ENCODE results near the gene NCL.
"Not testable (repeated sequence)": the region's sequence is repeated elsewhere in the genome, so short reads cannot be mapped to it uniquely, and the experiment has no call there.

The NCL gene

DNA sequence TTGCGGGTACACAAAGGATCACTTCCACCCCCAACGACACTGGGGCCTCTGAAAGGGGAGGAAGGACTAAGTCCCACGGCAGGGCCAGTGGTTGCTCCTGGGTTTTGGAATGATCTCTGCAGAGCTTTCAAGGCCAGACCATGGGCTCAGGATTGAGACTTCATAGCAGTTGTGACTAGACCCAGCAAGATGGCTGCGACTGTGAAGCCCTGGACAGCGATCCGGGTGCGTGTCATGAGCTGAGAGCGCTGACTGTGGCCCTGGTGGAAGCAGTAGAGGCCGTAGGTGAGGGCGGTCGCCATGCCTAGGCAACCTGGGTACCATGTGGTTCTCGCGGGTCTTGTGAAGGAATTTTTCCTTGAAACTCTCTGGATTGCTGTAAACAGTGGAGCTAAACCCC lies 27.3 kb downstream of the NCL start:
- Histone ChIP-seq H3K36me3 (ENCODE audit: control insufficient read depth, insufficient read depth, low read length) (no peaks in the 10 kb centered on the region), H3K4me3 (replicated peaks; ENCODE audit: low read depth, low read length) (no peak overlapping the region), H3K27me3 (replicated peaks; ENCODE audit: control insufficient read depth, insufficient read depth, low read length) (no peaks in the 10 kb centered on the region)
- no peak for DNase-seq (ENCODE audit: extremely low read depth, insufficient read length)
- TF ChIP-seq, protein P1, sequence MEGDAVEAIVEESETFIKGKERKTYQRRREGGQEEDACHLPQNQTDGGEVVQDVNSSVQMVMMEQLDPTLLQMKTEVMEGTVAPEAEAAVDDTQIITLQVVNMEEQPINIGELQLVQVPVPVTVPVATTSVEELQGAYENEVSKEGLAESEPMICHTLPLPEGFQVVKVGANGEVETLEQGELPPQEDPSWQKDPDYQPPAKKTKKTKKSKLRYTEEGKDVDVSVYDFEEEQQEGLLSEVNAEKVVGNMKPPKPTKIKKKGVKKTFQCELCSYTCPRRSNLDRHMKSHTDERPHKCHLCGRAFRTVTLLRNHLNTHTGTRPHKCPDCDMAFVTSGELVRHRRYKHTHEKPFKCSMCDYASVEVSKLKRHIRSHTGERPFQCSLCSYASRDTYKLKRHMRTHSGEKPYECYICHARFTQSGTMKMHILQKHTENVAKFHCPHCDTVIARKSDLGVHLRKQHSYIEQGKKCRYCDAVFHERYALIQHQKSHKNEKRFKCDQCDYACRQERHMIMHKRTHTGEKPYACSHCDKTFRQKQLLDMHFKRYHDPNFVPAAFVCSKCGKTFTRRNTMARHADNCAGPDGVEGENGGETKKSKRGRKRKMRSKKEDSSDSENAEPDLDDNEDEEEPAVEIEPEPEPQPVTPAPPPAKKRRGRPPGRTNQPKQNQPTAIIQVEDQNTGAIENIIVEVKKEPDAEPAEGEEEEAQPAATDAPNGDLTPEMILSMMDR (IDR thresholded peaks at IDR 0.05; ENCODE audit: insufficient read depth, low read length, poor library complexity, severe bottlenecking), result no peak

DNA sequence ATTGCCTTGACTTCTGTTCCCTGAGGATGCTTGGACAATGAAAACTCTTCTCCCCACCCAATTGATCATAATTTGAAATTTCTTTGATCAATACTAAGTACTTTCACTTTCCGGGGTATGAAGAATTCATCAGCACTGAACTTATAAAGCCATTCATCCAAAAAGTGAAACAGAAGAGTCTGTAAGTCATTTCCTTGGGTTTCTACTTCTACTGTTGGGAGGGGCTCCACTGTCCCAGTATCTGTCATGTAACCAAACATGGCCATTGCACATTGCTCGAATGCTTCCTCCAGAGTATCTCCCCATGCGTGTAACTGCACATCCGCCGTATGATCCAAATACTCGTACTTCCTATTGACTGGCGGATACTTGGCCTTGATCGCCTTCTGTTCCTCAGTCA lies 30.3 kb downstream of the NCL start:
- DNase-seq (ENCODE audit: extremely low read depth, insufficient read length), result no peak
- Histone ChIP-seq H3K36me3 (ENCODE audit: control insufficient read depth, insufficient read depth, low read length) (no peaks in the 10 kb centered on the region), H3K4me3 (replicated peaks; ENCODE audit: low read depth, low read length) (no peak overlapping the region), H3K27me3 (replicated peaks; ENCODE audit: control insufficient read depth, insufficient read depth, low read length) (no peaks in the 10 kb centered on the region)
- TF ChIP-seq, protein P1 (IDR thresholded peaks at IDR 0.05; ENCODE audit: insufficient read depth, low read length, poor library complexity, severe bottlenecking), result no peak

DNA sequence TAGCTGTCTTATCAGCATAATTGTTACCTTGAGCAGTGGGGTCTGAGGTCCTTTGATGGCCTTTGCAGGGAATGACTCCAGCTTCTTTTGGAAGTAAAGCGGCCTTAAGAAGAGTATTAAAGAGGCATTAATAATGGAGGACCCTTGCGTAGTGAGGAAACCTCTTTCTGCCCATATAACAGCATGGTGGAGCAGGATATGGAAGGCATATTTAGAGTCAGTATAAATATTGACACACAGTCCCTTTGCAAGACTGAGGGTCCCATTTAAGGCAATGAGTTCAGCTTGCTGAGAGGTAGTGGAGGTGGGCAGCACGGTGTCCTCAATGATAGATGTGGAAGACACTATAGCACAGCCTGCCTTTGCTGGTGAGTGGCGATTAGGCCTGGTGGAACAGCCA lies 32.7 kb downstream of the NCL start:
- H3K27me3 ChIP-seq (replicated peaks; ENCODE audit: control insufficient read depth, insufficient read depth, low read length), result no peaks in the 10 kb centered on the region
- no peak overlapping the region for H3K4me3 ChIP-seq (replicated peaks; ENCODE audit: low read depth, low read length)
- TF ChIP-seq, protein P1 (IDR thresholded peaks at IDR 0.05; ENCODE audit: insufficient read depth, low read length, poor library complexity, severe bottlenecking), result no peak
- no peaks in the 10 kb centered on the region for H3K36me3 ChIP-seq (ENCODE audit: control insufficient read depth, insufficient read depth, low read length)
- DNase-seq (ENCODE audit: extremely low read depth, insufficient read length), result no peak

DNA sequence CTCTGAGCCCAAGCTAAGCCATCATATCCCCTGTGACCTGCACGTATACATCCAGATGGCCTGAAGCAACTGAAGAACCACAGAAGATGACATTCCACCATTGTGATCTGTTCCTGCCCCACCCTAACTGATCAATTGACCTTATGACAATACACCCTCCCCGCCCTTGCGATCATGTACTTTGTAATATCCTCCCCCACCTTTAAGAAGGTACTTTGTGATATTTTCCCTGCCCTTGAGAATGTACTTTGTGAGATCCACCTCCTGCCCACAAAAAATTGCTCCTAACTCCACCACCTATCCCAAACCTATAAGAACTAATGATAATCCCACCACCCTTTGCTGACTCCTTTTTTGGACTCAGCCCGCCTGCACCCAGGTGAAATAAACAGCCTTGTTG lies 33.8 kb downstream of the NCL start:
- H3K4me3 ChIP-seq (replicated peaks; ENCODE audit: low read depth, low read length); H3K36me3 ChIP-seq (ENCODE audit: control insufficient read depth, insufficient read depth, low read length); H3K27me3 ChIP-seq (replicated peaks; ENCODE audit: control insufficient read depth, insufficient read depth, low read length); DNase-seq (ENCODE audit: extremely low read depth, insufficient read length): not testable (repeated sequence)

DNA sequence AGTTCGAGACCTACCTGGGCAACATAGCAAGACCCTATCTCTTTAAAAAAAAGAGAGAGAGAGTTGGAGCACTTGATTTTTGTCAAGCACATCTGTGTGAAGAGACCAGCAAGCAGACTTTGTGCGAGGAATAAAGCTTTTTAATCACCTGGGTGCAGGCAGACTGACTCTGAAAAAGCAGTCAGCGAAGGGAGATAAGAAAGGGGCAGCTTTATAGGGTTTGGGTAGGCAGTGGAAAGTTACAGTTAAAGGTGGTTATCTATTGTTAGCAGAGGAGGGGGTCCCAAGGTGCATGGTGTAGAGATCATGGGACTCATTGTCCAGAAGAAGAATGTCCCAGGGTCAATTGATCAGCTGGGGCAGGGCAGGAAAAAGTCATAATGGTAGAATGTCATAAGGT lies 34.4 kb downstream of the NCL start:
- H3K27me3 ChIP-seq (replicated peaks; ENCODE audit: control insufficient read depth, insufficient read depth, low read length), result no peaks in the 10 kb centered on the region
- no peak overlapping the region for H3K4me3 ChIP-seq (replicated peaks; ENCODE audit: low read depth, low read length)
- TF ChIP-seq, protein P1 (IDR thresholded peaks at IDR 0.05; ENCODE audit: insufficient read depth, low read length, poor library complexity, severe bottlenecking), result no peak
- DNase-seq (ENCODE audit: extremely low read depth, insufficient read length), result no peak
- no peaks in the 10 kb centered on the region for H3K36me3 ChIP-seq (ENCODE audit: control insufficient read depth, insufficient read depth, low read length)

DNA sequence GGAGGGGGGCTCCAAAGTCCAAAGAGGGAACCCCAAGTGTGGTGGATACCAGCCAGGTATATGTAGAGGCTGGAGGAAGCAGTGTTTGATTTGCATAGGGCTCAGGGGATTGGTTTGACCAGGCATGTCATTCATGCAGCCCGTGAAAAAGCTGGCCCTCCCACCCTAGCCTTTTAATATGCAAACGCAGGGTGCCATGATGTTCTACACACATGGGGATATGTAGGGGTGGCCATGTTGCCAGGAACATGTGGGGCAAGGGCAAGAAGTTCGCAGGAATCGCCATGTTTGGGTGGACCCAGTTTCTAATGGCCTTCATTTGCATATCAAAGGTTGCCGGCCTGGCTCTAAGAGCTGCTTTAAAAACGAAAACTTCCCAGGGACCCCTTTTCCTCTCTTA lies 35.1 kb downstream of the NCL start:
- H3K27me3 ChIP-seq (replicated peaks; ENCODE audit: control insufficient read depth, insufficient read depth, low read length), result no peaks in the 10 kb centered on the region
- DNase-seq (ENCODE audit: extremely low read depth, insufficient read length), result no peak

More for the DNA sequence above, 35.1 kb downstream of the NCL start:
- no peaks in the 10 kb centered on the region for H3K36me3 ChIP-seq (ENCODE audit: control insufficient read depth, insufficient read depth, low read length)
- H3K4me3 ChIP-seq (replicated peaks; ENCODE audit: low read depth, low read length), result no peak overlapping the region
- TF ChIP-seq, protein P1 (IDR thresholded peaks at IDR 0.05; ENCODE audit: insufficient read depth, low read length, poor library complexity, severe bottlenecking), result no peak
